ENCODE results near the gene ZFP62. TPM values are rescaled to one million over a fixed set of nuclear protein-coding genes. Genes with fewer than 3 reads are reported as not detected.

The ZFP62 gene
- total and polyA plus RNA-seq, 2 of the 8 experiments (the other 6 are each of a cell fraction or from before 2014, with no cell fraction given) = 9.3 to 38.5 TPM

DNA sequence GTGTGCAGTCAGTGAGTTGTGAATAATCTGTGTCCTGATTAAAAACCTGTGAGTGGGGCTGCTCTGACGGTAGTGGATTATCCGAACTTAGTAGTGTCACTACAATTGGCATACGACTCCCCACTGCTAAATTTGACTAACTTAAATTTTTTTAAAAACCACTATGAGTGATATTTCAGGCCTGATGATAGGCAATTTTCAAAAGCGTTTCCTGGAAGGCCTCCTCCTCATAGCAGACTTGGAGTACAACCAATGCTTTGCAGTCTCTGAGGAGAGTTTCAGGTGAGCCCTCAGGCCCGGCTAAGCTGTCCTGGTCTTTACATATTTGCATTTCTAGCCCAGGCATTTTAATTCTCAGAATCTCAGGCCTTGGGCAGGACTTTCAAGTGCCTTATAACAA, 48.7 kb upstream of the ZFP62 start:
- 81% methylated on average over 5 of the region's 5 CpGs; no CpG with 5 or more reads in 1 of the 2 experiments for WGBS, 2 experiments (ENCODE audit: extremely low coverage in 1 of 2, insufficient coverage in 1 of 2, insufficient read length in 1 of 2, insufficient replicate concordance in 2 of 2, low coverage in 1 of 2, low lambda C conversion rate in 2 of 2, missing lambda C conversion rate in 1 of 2)
- no peak overlapping the region for H3K23ac ChIP-seq (ENCODE audit: insufficient read length)
- peaks cover 0 to 8% (median 6%) of the 10 kb centered on the region in 4 experiments; a peak in 5 of 7 replicates for H3K4me1 ChIP-seq (replicated peaks in 1 of 4; ENCODE audit: control insufficient read depth in 3 of 4, insufficient read depth in 4 of 4, low read length in 3 of 4)
- H3K79me1 ChIP-seq (ENCODE audit: low read depth, low read length) = no peaks in the 10 kb centered on the region
- no peak overlapping the region for H2BK12ac ChIP-seq (ENCODE audit: low read depth, low read length)
- no peaks in the 10 kb centered on the region for H3K79me2 ChIP-seq (ENCODE audit: control insufficient read depth in 1 of 2, insufficient read depth in 2 of 2, low read length in 2 of 2)
- TF ChIP-seq CHD2 (IDR thresholded peaks at IDR 0.05; ENCODE audit: low read length) = no peak
- no peak for TF ChIP-seq TCF12 (IDR thresholded peaks at IDR 0.05; ENCODE audit: low read depth, low read length)
- no peak for TF ChIP-seq NRF1 (IDR thresholded peaks at IDR 0.05; ENCODE audit: low read depth, low read length)
- no peak overlapping the region for H3K4ac ChIP-seq (replicated peaks; ENCODE audit: insufficient read length, low read depth, low read length)
- H2BK120ac ChIP-seq (replicated peaks; ENCODE audit: low read depth, low read length) = no peak overlapping the region
- no peak overlapping the region for H2BK15ac ChIP-seq (ENCODE audit: low read length)
- ChIA-PET CTCF (ENCODE audit: partially characterized antibody) (interaction anchor here (1.5 kb wide), 1 partner anchor 40 kb away, joined by 6 read pairs; no protein-coding TSS in a partner anchor), POLR2A (ENCODE audit: partially characterized antibody) (interaction anchor here (2.0 kb wide), 1 partner anchor 9 kb away, joined by 7 read pairs; no protein-coding TSS in a partner anchor)
- DNase-seq (ENCODE audit: low read depth in 1 of 2, low spot score in 2 of 2) = no peak
- H2BK20ac ChIP-seq (ENCODE audit: low read length) = no peak overlapping the region
- peaks cover 2 to 7% of the 10 kb centered on the region in 2 experiments; a peak in 1 of 4 replicates for H3K9me3 ChIP-seq (ENCODE audit: insufficient read depth in 2 of 2, low read depth in 1 of 2, low read length in 1 of 2)
- H3K4me2 ChIP-seq (ENCODE audit: insufficient read depth in 1 of 2, low read depth in 2 of 2, low read length in 2 of 2) = no peak overlapping the region
- no peak overlapping the region for H3K18ac ChIP-seq (ENCODE audit: extremely low read depth, low read length)
- H4K91ac ChIP-seq (replicated peaks; ENCODE audit: insufficient read length, low read length) = no peak overlapping the region
- H2AK5ac ChIP-seq (ENCODE audit: low read depth, low read length) = no peak overlapping the region
- H3K9ac ChIP-seq (replicated peaks in 1 of 4; ENCODE audit: extremely low read depth in 1 of 4, low read depth in 3 of 4, low read length in 3 of 4) = no peak overlapping the region
- no peaks in the 10 kb centered on the region for H4K20me1 ChIP-seq (replicated peaks in 1 of 2; ENCODE audit: control insufficient read depth in 1 of 2, insufficient read depth in 2 of 2, low read length in 2 of 2)
- no peak overlapping the region for H2BK5ac ChIP-seq (ENCODE audit: low read depth, low read length)
- no peak overlapping the region for H3K14ac ChIP-seq (ENCODE audit: insufficient read length)
- no peak for FAIRE-seq
- H3K56ac ChIP-seq (replicated peaks; ENCODE audit: insufficient read length, low read depth, low read length) = no peak overlapping the region
- H4K8ac ChIP-seq (ENCODE audit: extremely low read depth, insufficient read depth, low read length) = no peak overlapping the region
- H2AFZ ChIP-seq (ENCODE audit: low read length) = no peak overlapping the region
- H3K36me3 ChIP-seq (ENCODE audit: control insufficient read depth in 2 of 4, insufficient read depth in 4 of 4, low read length in 3 of 4) = no peaks in the 10 kb centered on the region
- no peaks in the 10 kb centered on the region for H3K27me3 ChIP-seq (replicated peaks in 1 of 4; ENCODE audit: control insufficient read depth in 3 of 4, extremely low read depth in 1 of 4, insufficient read depth in 3 of 4, low read length in 3 of 4)
- H3K4me3 ChIP-seq (ENCODE audit: extremely low read depth in 1 of 4, insufficient read depth in 2 of 4, low read depth in 3 of 4, low read length in 4 of 4) = no peak overlapping the region
- H3K27ac ChIP-seq (ENCODE audit: low read depth, low read length) = no peak overlapping the region
- H3K23me2 ChIP-seq (ENCODE audit: low read depth, low read length) = no peaks in the 10 kb centered on the region
- H4K5ac ChIP-seq (ENCODE audit: insufficient read length, low read depth, low read length) = no peak overlapping the region

Measured in H1 (cell line).